IMR-90 (cell line): ENCODE measurements around the gene F2RL1. TPM values are rescaled to one million over a fixed set of nuclear protein-coding genes. Genes with fewer than 3 reads are reported as not detected.

ENCODE experiments used
- ATAC-seq: fragments of 200-7000 bp; cut with Tn5 transposase; 2 replicates; pipeline ENCODE4 v1.9.1; 2020; ENCODE audit warnings: low read depth, mild to moderate bottlenecking, moderate library complexity
- BruUV-seq: library from RNA; stranded (reverse); fragments of 400-500 nt; replicated peaks from 2 replicates; lab custom pipeline; 2021; lab: Mats Ljungman, UMichigan
- CTCF ChIA-PET: fragments of 300-600 bp; formaldehyde crosslinking; extraction: SDS; loops from one replicate; lab custom pipeline; 2021; ENCODE audit warnings: antibody characterized with exemption; lab: Yijun Ruan, JAX
- POLR2A ChIA-PET: fragments of 300-600 bp; sonication (Branson Sonifier 250); formaldehyde crosslinking; loops from one replicate; lab custom pipeline; 2022; ENCODE audit warnings: antibody characterized with exemption; ENCODE audit not compliant: unreplicated experiment; lab: Charles Lee
- DNase-seq: peaks from one replicate; pipeline ENCODE4 v3.0.0; 2013
- H2AFZ ChIP-seq: replicated peaks from 2 replicates; pipeline ENCODE3; 2013; ENCODE audit warnings: low read length, mild to moderate bottlenecking; ENCODE audit not compliant: poor library complexity
- H2AK5ac ChIP-seq: 2 replicates; pipeline ENCODE4 v1.6.1; 2013; ENCODE audit warnings: low read depth, low read length, inconsistent platforms
- H2AK9ac ChIP-seq: replicated peaks from 2 replicates; pipeline ENCODE3; 2013; ENCODE audit warnings: mild to moderate bottlenecking, low read depth, low read length, moderate library complexity; ENCODE audit not compliant: poor library complexity
- H2BK120ac ChIP-seq: 2 replicates; pipeline ENCODE4 v1.6.1; 2013; ENCODE audit warnings: low read depth, low read length, inconsistent platforms
- H2BK15ac ChIP-seq: 3 replicates; pipeline ENCODE4 v1.6.1; 2013; ENCODE audit warnings: low read depth, low read length, inconsistent platforms
- H2BK20ac ChIP-seq: 2 replicates; pipeline ENCODE4 v1.6.1; 2013; ENCODE audit warnings: low read depth, mild to moderate bottlenecking, inconsistent platforms, low read length, moderate library complexity
- H2BK5ac ChIP-seq: 2 replicates; pipeline ENCODE4 v1.6.1; 2013; ENCODE audit warnings: mild to moderate bottlenecking, low read depth, low read length, inconsistent platforms; ENCODE audit not compliant: poor library complexity, severe bottlenecking
- H3K14ac ChIP-seq: replicated peaks from 2 replicates; pipeline ENCODE4 v1.6.1; 2013; ENCODE audit warnings: low read depth, low read length, inconsistent platforms
- H3K18ac ChIP-seq: 2 replicates; pipeline ENCODE4 v1.6.1; 2013; ENCODE audit warnings: low read depth, low read length, control low read depth
- H3K23ac ChIP-seq: 2 replicates; pipeline ENCODE4 v1.6.1; 2013; ENCODE audit warnings: low read depth, low read length, inconsistent platforms
- H3K27ac ChIP-seq: 2 replicates; pipeline ENCODE4 v1.5.1; 2013; ENCODE audit warnings: mild to moderate bottlenecking, control low read depth, low read length; ENCODE audit not compliant: insufficient read depth
- H3K27me3 ChIP-seq: 2 replicates; pipeline ENCODE4 v1.6.1; 2013; ENCODE audit warnings: low read length; ENCODE audit not compliant: control insufficient read depth, insufficient read depth
- H3K36me3 ChIP-seq: 2 replicates; pipeline ENCODE4 v1.6.1; 2013; ENCODE audit warnings: low read length, mixed read lengths; ENCODE audit not compliant: control insufficient read depth, insufficient read depth
- H3K4ac ChIP-seq: 2 replicates; pipeline ENCODE4 v1.6.1; 2013; ENCODE audit warnings: low read depth, low read length, inconsistent platforms
- H3K4me1 ChIP-seq: 2 replicates; pipeline ENCODE4 v1.6.1; 2013; ENCODE audit warnings: low read length, mixed read lengths; ENCODE audit not compliant: control insufficient read depth, insufficient read depth
- H3K4me2 ChIP-seq: 2 replicates; pipeline ENCODE4 v1.6.1; 2013; ENCODE audit warnings: low read depth, mild to moderate bottlenecking, control low read depth, low read length, moderate library complexity
- H3K4me3 ChIP-seq: 2 replicates; pipeline ENCODE4 v1.5.1; 2013; ENCODE audit warnings: low read depth, mild to moderate bottlenecking, control low read depth, low read length, moderate library complexity; ENCODE audit not compliant: insufficient read depth
- H3K56ac ChIP-seq: 2 replicates; pipeline ENCODE4 v1.6.1; 2013; ENCODE audit warnings: low read length, inconsistent platforms; ENCODE audit not compliant: insufficient read depth; ENCODE audit errors: extremely low read depth
- H3K79me1 ChIP-seq, 2 experiments: 2 replicates each; pipeline ENCODE4 v1.6.1; 2013; ENCODE audit warnings: low read length in 2 of 2, inconsistent platforms in 1 of 2, low read depth in 1 of 2
- H3K9ac ChIP-seq: 2 replicates; pipeline ENCODE4 v1.6.1; 2013; ENCODE audit warnings: low read depth, low read length, control low read depth
- H3K9me1 ChIP-seq: 2 replicates; pipeline ENCODE4 v1.6.1; 2013; ENCODE audit warnings: low read length, inconsistent platforms; ENCODE audit not compliant: insufficient read depth
- H3K9me3 ChIP-seq: 2 replicates; pipeline ENCODE4 v1.6.1; 2013; ENCODE audit warnings: low read length; ENCODE audit not compliant: control insufficient read depth, insufficient read depth
- H4K20me1 ChIP-seq: 2 replicates; pipeline ENCODE4 v1.6.1; 2013; ENCODE audit warnings: low read length, inconsistent platforms; ENCODE audit not compliant: insufficient read depth
- H4K5ac ChIP-seq: 2 replicates; pipeline ENCODE4 v1.6.1; 2013; ENCODE audit warnings: mild to moderate bottlenecking, low read depth, low read length, control low read depth
- H4K8ac ChIP-seq, 2 experiments: 2 replicates each; pipeline ENCODE4 v1.6.1; 2013; ENCODE audit warnings: low read depth in 2 of 2, low read length in 2 of 2, control low read depth in 1 of 2, inconsistent platforms in 1 of 2
- H4K91ac ChIP-seq: 2 replicates; pipeline ENCODE4 v1.6.1; 2013; ENCODE audit warnings: low read depth, low read length, inconsistent platforms; ENCODE audit not compliant: insufficient read depth
- CHD1 ChIP-seq: IDR thresholded peaks from 2 replicates; pipeline ENCODE4 v1.6.1; 2012; ENCODE audit warnings: low read depth, low read length, improper control_type of control experiment
- SMC3 ChIP-seq: fragments of 150-350 bp; IDR thresholded peaks from 2 replicates; pipeline ENCODE4 v1.6.1; 2016; ENCODE audit warnings: low read depth, mild to moderate bottlenecking, antibody characterized with exemption, low read length, moderate library complexity
- WGBS, 2 experiments: methylation state at CpG; one replicate each; pipeline versions ENCODE4 v1.1.5 to v1.1.7; 2013; ENCODE audit warnings: missing lambda C conversion rate in 2 of 2; ENCODE audit not compliant: insufficient read length in 1 of 2; ENCODE audit errors: extremely low coverage in 2 of 2; 5-methylcytosine and 5-hydroxymethylcytosine counted together
- dilution Hi-C: fragments of 300-500 bp; cut with HindIII; formaldehyde crosslinking; loops from one replicate; pipeline ENCODE4 v1.14.3; 2018; ENCODE audit warnings: low sequenced_read_pairs; ENCODE audit not compliant: unreplicated experiment
- in situ Hi-C: fragments of 300-500 bp; cut with MboI; formaldehyde crosslinking; loops from 3 replicates; pipeline ENCODE4 v1.14.3; 2019; ENCODE audit warnings: low sequenced_read_pairs, inconsistent platforms, mixed read lengths
- intact Hi-C: fragments of 100-400 bp; cut with micrococcal nuclease; formaldehyde crosslinking; loops from 2 replicates; pipeline ENCODE4 v1.10.0; 2022
- polyA plus RNA-seq, 3 experiments: library from polyadenylated mRNA; depleted of rRNA; stranded (reverse); fragments of >200 nt; gene quantifications; 2 replicates each; pipeline ENCODE4 v1.2.3, GENCODE V29; 2012; ENCODE audit warnings: low replicate concordance in 1 of 3
- total RNA-seq: library from RNA; depleted of rRNA; stranded (reverse); fragments of >200 nt; gene quantifications from 2 replicates; pipeline ENCODE4 v1.2.3, GENCODE V29; 2012

F2RL1 gene
- total and polyA plus RNA-seq, 2 of the 4 experiments (the other 2 are of a cell fraction), result 5.6 to 12.4 TPM

GRCh38 chr5:76845890-76846289 lies 27.1 kb downstream of the F2RL1 start:
- Histone ChIP-seq H3K14ac (no peak overlapping the region), H4K20me1 (no peaks in the 10 kb centered on the region), H2BK20ac (no peak overlapping the region), H3K23ac (no peak overlapping the region), H2BK120ac (no peak overlapping the region), H2BK5ac (no peak overlapping the region), H4K91ac (no peak overlapping the region), H3K4me3 (no peak overlapping the region), H2AK9ac (no peak overlapping the region), H3K4ac (no peak overlapping the region), H2BK15ac (no peak overlapping the region), H3K27ac (no peak overlapping the region), H3K56ac (no peak overlapping the region), H3K9me3 (no peaks in the 10 kb centered on the region), H3K27me3 (no peaks in the 10 kb centered on the region), H3K9me1 (0 out of 2 replicates have a peak, but pooled peaks cover 4% of the 10 kb centered on the region), H2AK5ac (no peak overlapping the region), H4K8ac (no peak overlapping the region), H3K9ac (no peak overlapping the region), H3K36me3 (no peaks in the 10 kb centered on the region), H3K18ac (no peak overlapping the region), H3K79me1 (no peaks in the 10 kb centered on the region), H4K5ac (no peak overlapping the region), H2AFZ (no peak overlapping the region), H3K4me2 (no peak overlapping the region), H3K4me1 (no peaks in the 10 kb centered on the region)
- in situ Hi-C loops, result no loop called here
- ChIA-PET CTCF (no interaction called here), POLR2A (no interaction called here)
- no peak for TF ChIP-seq CHD1
- TF ChIP-seq SMC3, result no peak
- BruUV-seq, result no TSS peak
- dilution Hi-C loops, result no loop called here
- no peak for DNase-seq
- 92% methylated on average over 2 of the region's 3 CpGs; no CpG with 5 or more reads in 1 of the 2 experiments for WGBS, 2 experiments
- intact Hi-C loops, result no loop called here
- ATAC-seq, result no peak
